Stimulated activated CD4-positive, alpha-beta T cell treated with anti-CD3 and anti-CD28 coated beads, Interleukin-12 subunit alpha, Interleukin-12 subunit beta, amount 100 ng/mL, for 24 hours (primary cell): Measurements from ENCODE around the gene TNNT1.
"Not testable (repeated sequence)": the region's sequence is repeated elsewhere in the genome, so short reads cannot be mapped to it uniquely, and the experiment has no call there.

Source experiments
- DNase-seq, 2 experiments: peaks; one replicate each; pipeline ENCODE4 v3.0.0-alpha.2; 2020; ENCODE audit warnings: low read depth in 2 of 2

TNNT1 gene

GRCh38 chr19:55149078-55150003 lies at the start of gene TNNT1:
TNNT1 (minus strand) TSS chr19:55149206; CDS start chr19:55147157, 2,049 bp downstream.
- DNase-seq = no peak

GRCh38 chr19:55198651-55199050 lies 49.6 kb upstream of the TNNT1 start:
- DNase-seq = no peak

GRCh38 chr19:55197528-55197927 lies 48.5 kb upstream of the TNNT1 start:
- no peak for DNase-seq

DNA sequence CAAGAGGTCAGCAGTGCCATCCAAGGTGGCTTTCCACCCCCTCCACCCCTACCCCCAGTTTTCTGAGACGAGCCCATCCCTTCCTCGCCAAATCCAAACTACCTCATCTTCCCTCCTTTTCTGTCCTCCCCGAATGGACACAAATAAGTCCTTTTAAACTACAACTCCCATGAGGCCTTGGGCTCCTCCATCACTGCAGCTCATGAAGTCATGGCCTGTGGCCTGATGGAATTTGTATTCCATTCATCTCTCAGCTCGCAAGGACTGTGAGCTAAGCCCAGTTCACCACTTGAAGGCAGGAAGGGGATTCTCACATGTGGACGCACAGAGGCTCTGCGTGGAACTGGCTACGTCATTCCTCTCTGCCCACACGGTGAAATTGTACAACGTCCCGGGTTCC lies 47.8 kb upstream of the TNNT1 start:
- no peak for DNase-seq

GRCh38 chr19:55193481-55193880 lies 44.5 kb upstream of the TNNT1 start:
- DNase-seq = no peak

GRCh38 chr19:55189403-55189835 lies 40.4 kb upstream of the TNNT1 start:
- DNase-seq = no peak

- no peak for DNase-seq
These were observed 39.6 kb upstream of the TNNT1 start for GRCh38 chr19:55188625-55189024.

- DNase-seq = no peak
These were observed 37.1 kb upstream of the TNNT1 start for GRCh38 chr19:55186080-55186479.

GRCh38 chr19:55181740-55182139 lies 32.7 kb upstream of the TNNT1 start:
- DNase-seq = no peak

- peak in 1 of 2 experiments; percentile 52 for DNase-seq
These were observed 30.8 kb upstream of the TNNT1 start, which contains the start of gene SYT5 for GRCh38 chr19:55179606-55180484. SYT5 (minus strand) TSS chr19:55180289; CDS start chr19:55179041, 1,248 bp downstream.

DNA sequence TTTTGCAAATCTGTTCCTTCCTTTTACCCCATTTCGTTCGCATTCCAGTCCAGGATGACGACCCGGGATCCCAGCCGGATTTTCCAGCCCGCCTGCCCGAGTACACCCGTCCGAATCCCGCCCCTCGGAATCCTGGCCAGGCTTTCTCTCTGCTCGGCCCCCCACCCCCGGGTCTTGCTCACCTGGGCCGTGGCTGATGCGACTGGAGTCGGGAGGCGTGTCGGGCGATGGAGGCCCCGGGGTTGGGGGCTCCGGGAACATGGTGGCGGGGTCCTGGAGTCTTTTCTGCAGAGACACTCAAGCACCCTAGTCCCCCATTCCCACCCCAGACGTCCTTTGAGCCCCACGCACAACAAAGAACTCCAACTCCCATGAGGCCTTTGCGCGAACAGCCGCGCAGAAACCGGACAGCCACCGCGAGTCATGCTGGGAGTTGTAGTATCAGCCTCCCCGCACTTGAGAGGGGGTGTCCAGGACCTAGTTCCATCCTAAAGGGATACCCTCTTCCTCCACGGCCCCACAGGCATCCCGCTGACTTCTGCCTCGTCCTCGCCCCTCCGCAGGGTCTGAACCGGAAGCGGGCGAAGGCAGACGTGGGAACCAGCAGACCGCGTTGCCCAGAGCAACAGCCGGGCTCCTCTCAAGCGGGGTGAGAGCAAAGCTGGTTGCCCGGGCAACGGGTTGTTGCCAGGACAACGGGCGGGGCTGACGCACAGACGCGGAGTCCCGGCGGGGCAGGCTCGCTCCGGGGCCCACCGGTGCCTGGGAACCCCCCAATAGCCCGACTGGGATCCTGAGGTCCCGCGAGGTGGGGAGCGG lies 30.0 kb upstream of the TNNT1 start:
- DNase-seq = peak; percentile 74 to 79

DNA sequence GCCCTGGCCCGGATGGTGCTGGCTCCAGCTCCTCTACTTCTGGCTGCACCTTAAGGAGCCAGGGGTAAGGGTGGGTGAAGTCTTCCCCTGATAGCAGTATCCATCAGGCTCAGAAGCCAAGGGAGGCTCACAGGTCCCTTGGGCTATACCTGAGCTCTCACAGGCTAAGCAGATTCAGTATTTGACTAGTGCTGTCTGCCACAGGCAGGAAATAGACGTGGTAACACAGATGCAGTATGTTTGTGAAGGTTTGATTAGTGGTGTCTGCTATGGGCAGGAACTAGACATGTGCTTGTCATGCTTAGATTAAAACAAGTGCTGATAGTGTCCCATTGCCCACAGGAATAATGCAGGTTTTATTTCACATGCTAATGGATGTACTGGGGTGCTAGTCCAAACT lies 27.1 kb upstream of the TNNT1 start:
- no peak for DNase-seq

DNA sequence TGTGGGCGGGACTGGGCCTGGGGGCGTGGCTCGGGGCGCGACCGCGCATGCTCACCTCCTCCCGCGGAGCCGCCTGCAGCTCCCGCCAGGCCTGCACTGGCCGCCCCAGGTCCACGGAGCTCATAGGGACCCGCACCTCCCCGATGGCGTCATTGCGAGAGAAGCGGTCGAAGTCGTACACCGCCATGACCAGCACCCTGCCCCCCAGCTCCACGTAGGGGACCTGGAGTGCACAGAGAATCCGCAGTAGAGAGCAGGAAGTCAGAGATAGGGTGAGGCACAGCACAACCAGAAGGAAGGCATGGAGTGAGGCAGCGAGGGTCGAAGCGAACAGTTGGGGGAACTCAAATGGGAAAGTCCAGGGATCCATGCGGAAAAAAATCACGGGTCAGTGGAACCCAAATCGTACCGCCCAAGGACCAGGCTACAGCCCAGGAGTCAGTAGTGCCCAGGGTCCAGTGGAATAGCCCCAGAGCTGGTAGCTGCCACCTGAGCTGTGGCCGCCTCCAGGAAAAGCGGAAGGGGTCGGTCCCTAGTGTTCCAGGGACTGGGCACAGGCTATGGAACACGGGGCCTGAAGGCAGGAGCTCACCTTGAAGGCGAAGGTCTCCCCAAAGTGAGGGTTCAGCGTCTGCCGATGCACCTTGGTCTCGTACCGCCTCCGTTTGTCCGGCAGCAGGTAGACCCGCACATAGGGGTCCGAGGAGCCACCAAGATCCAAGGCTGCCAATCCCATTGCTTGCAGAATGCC lies 26.3 kb upstream of the TNNT1 start:
- DNase-seq = no peak

- DNase-seq = no peak
These were observed 25.6 kb upstream of the TNNT1 start for GRCh38 chr19:55174425-55175116.

DNA sequence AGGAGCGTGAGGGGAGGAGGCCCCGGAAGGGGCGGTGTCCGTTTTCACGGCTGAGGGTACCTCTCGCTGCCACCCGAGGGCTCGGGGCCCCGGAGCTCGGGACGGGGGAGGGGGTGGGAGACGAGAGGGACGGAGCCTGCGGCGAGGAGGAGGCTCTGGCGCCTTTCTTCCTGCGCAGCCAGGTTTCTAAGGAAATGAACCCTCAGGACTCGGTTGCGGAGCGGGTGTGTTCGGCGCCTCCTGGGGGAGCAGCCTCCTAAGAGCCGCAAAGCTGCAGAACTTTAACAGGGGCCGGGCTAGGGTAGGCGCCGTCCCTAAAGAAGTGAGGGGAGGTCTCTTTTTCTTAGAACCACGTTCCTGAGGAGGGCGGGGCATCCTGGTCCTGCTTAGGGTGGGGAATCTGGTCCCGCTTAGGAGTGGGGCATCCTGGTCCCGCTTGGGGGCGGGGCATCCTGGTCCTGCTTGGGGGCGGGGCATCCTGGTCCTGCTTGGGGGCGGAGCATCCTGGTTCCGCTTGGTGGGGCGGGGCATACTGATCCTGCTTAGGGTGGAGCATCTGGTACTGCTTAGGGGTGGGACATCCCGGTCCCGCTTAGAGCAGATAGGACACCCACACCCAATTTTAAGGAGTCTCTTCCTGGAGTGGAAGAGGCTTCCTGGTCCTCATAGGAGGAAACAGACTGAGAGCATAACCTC lies 24.9 kb upstream of the TNNT1 start:
- DNase-seq = peak in 1 of 2 experiments; percentile 55

DNA sequence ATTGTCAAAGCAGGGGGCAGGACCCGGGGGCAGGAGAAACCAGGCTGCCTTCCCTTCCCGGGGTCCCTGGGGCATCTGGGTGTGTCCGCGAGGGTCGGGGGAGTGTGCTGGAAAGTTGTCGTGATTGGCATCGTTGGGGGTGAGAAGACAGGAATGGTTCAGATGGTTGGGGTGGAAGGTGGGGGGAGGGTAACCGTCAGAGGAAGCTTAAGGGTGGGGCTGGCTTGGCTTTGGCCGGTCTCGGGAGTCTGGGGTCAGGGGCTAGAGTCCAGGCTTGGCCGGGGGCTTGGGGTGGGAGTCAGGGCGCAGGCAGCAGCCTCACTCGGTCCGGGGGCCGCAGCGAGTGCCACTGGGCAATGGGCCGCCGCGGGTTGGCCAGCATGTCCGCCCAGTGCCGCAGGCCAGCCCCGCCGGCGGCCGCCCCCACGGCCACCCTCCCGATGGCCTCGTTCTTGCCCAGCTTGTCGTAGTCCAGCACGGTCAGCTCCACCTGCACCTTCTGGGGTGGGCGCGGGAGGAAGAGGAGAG lies 24.2 kb upstream of the TNNT1 start:
- no peak for DNase-seq

DNA sequence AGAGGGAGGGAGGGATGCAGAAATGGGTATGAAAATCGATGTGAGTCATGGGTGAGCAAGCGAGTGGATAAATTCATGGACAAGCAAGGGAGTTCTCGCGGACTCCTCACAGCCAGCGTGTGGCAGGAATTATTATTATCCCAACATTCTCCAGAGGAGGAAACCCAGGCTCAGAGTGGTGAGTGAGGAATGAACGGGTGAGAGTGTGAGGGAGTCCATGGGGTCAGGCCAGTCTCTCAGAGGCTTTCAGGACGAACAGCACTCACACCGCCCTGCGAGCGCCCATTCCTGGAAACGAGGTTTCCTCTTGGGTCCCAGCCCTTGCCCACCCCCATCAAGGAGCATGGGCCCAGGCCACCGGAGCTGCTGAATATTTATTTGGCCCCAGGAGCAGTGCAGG lies 23.7 kb upstream of the TNNT1 start:
- no peak for DNase-seq

- DNase-seq = not testable (repeated sequence)
These were observed 23.3 kb upstream of the TNNT1 start for GRCh38 chr19:55172318-55172717.

DNA sequence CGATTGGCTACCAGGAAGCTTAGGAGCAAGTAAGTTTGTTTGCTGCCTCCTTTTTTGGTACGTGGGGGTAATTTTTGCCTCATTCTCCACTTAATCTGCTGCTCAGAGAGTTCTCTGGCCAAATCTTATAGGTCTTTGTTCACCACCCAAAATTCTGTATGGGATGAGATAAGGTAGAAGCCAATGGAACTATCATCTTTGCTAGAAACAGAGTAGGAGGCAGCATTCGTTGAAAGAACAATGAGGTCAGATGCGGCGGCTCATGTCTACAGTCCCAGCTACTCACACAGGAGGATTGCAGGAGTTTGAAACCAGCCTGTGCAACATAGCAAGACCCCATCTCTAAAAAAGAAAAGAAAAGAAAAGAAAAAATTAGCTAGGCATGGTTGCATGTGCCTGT lies 22.4 kb upstream of the TNNT1 start:
- no peak for DNase-seq
